K562 (cell line): ENCODE results near the gene SPNS2. TPM values are rescaled to one million over a fixed set of nuclear protein-coding genes. Genes with fewer than 3 reads are reported as not detected.

Experiments
- DNMT1 ChIP-seq: fragments of 450-650 bp; IDR thresholded peaks from 2 replicates; pipeline ENCODE4 v1.6.1; 2016; ENCODE audit warnings: antibody characterized with exemption, mild to moderate bottlenecking
- DPF2 ChIP-seq: fragments of 450-650 bp; IDR thresholded peaks from 2 replicates; pipeline ENCODE4 v1.6.1; 2016
- FOS ChIP-seq: IDR thresholded peaks from 3 replicates; pipeline ENCODE4 v1.6.1; 2011; ENCODE audit not compliant: insufficient read length; ENCODE audit errors: extremely low read depth
- GABPA ChIP-seq: fragments of 200-800 bp; sonication (Bioruptor generic); conservative IDR thresholded peaks from 2 replicates; pipeline ENCODE4 v1.6.1; 2016; ENCODE audit warnings: low read depth, missing genetic modification characterization, missing compliant biosample characterization
- KLF16 ChIP-seq: IDR thresholded peaks from 2 replicates; pipeline ENCODE4 v1.6.1; 2016; ENCODE audit warnings: antibody characterized with exemption
- L3MBTL2 ChIP-seq: fragments of 450-650 bp; IDR thresholded peaks from 2 replicates; pipeline ENCODE4 v1.6.1; 2016; ENCODE audit warnings: mild to moderate bottlenecking, moderate library complexity
- MTA3 ChIP-seq: fragments of 450-650 bp; formaldehyde crosslinking; IDR thresholded peaks from 2 replicates; pipeline ENCODE4 v1.6.1; 2017; ENCODE audit warnings: mild to moderate bottlenecking, borderline replicate concordance
- NCOR1 ChIP-seq: fragments of 450-650 bp; IDR thresholded peaks from 2 replicates; pipeline ENCODE4 v1.6.1; 2016; ENCODE audit warnings: mild to moderate bottlenecking, moderate library complexity
- NR1H2 ChIP-seq: sonication (generic); formaldehyde crosslinking; IDR thresholded peaks from 2 replicates; pipeline ENCODE4 v1.4.0; 2020; ENCODE audit warnings: mild to moderate bottlenecking, missing genetic modification reagents
- POLR2AphosphoS5 ChIP-seq: IDR thresholded peaks from 2 replicates; pipeline ENCODE4 v1.6.1; 2011; ENCODE audit warnings: mild to moderate bottlenecking, low read depth, low read length, moderate library complexity; ENCODE audit not compliant: control insufficient read depth, insufficient read depth
- RBM14 ChIP-seq: fragments of 200-400 bp; formaldehyde crosslinking; IDR thresholded peaks from 2 replicates; pipeline ENCODE4 v1.6.1; 2018; ENCODE audit warnings: low read depth, mild to moderate bottlenecking, low read length, moderate library complexity, borderline replicate concordance; ENCODE audit not compliant: insufficient read depth
- SAFB2 ChIP-seq: fragments of 200-400 bp; formaldehyde crosslinking; IDR thresholded peaks from 2 replicates; pipeline ENCODE4 v1.6.1; 2018; ENCODE audit warnings: borderline replicate concordance, low read length, low read depth, moderate library complexity; ENCODE audit not compliant: severe bottlenecking
- SMAD2 ChIP-seq: fragments of 150-350 bp; IDR thresholded peaks from 2 replicates; pipeline ENCODE4 v1.6.1; 2014; ENCODE audit warnings: low read depth, mild to moderate bottlenecking, low read length
- TCF7 ChIP-seq: sonication (generic); IDR thresholded peaks from 2 replicates; pipeline ENCODE4 v1.6.1; 2016; ENCODE audit warnings: antibody characterized with exemption, borderline replicate concordance
- TEAD1 ChIP-seq, 2 experiments: fragments of 450-650 bp in 1 of 2; sonication (generic) in 1 of 2; formaldehyde crosslinking; IDR thresholded peaks; 2 replicates each; pipeline versions ENCODE4 v1.4.0 to v1.8.0; 2020 to 2022; ENCODE audit warnings: mild to moderate bottlenecking in 2 of 2, missing genetic modification reagents in 1 of 2
- TGIF2 ChIP-seq: sonication (generic); formaldehyde crosslinking; IDR thresholded peaks from 2 replicates; pipeline ENCODE4 v1.8.1; 2022; ENCODE audit warnings: mild to moderate bottlenecking, missing genetic modification reagents, moderate library complexity
- ZKSCAN1 ChIP-seq: fragments of 150-350 bp; IDR thresholded peaks from 2 replicates; pipeline ENCODE4 v1.6.1; 2016; ENCODE audit warnings: low read depth, low read length
- ZNF143 ChIP-seq: sonication (generic); formaldehyde crosslinking; IDR thresholded peaks from 2 replicates; pipeline ENCODE4 v1.9.0; 2022; ENCODE audit warnings: mild to moderate bottlenecking, missing genetic modification reagents
- ZNF212 ChIP-seq: fragments of 450-650 bp; formaldehyde crosslinking; IDR thresholded peaks from 2 replicates; pipeline ENCODE4 v1.4.0; 2020; ENCODE audit warnings: mild to moderate bottlenecking
- ZNF696 ChIP-seq: fragments of 250-450 bp; sonication (Bioruptor Pico); conservative IDR thresholded peaks from 2 replicates; pipeline ENCODE4 v1.4.0; 2020; ENCODE audit warnings: mild to moderate bottlenecking, moderate library complexity
- polyA plus RNA-seq, 8 experiments: library from polyadenylated mRNA; depleted of rRNA in 4 of 8; stranded (reverse) in 5 of 8; unstranded in 3 of 8; fragments of >200 nt; fragmentation: Nextera tagmentation in 2 of 8; fragmentation: Illumina TruSeq in 1 of 8; extraction: Ambion mirVana in 2 of 8; extraction: Trizol in 1 of 8; gene quantifications; 2 replicates each; pipeline versions ENCODE4 v1.2.1 to v1.2.3, GENCODE V29; 2011 to 2014; ENCODE audit warnings: inconsistent platforms in 1 of 8, missing spikeins in 1 of 8
- total RNA-seq, 7 experiments: library from RNA; depleted of rRNA in 6 of 7; stranded (reverse); fragments of >200 nt in 6 of 7; fragmentation: Illumina TruSeq in 2 of 7; extraction: Trizol in 2 of 7; gene quantifications; 2 replicates each; pipeline versions ENCODE4 v1.2.1 to v1.2.3, GENCODE V29; 2011 to 2021; ENCODE audit warnings: low replicate concordance in 1 of 7
- TF ChIP-seq, protein P1 (sequence below): sonication (generic); formaldehyde crosslinking; IDR thresholded peaks from 2 replicates; pipeline ENCODE4 v1.8.0; 2022; ENCODE audit warnings: missing genetic modification reagents, mild to moderate bottlenecking, moderate library complexity, borderline replicate concordance
- TF ChIP-seq, protein P2 (sequence below): fragments of 450-650 bp; IDR thresholded peaks from 2 replicates; pipeline ENCODE4 v1.6.1; 2016
- TF ChIP-seq, protein P3 (sequence below): fragments of 450-650 bp; formaldehyde crosslinking; IDR thresholded peaks from 2 replicates; pipeline ENCODE4 v1.4.0; 2022; ENCODE audit warnings: missing genetic modification characterization
- TF ChIP-seq, protein P4 (sequence below), 2 experiments: fragments of 450-650 bp; conservative IDR thresholded peaks; 2 replicates each; pipeline ENCODE4 v1.6.1; 2017; ENCODE audit warnings: mild to moderate bottlenecking in 2 of 2, moderate library complexity in 2 of 2

Gene SPNS2
- total and polyA plus RNA-seq, 9 of the 15 experiments (the other 6 are each of a cell fraction or from before 2014, with no cell fraction given), result 0.06 TPM; not detected in 8

DNA sequence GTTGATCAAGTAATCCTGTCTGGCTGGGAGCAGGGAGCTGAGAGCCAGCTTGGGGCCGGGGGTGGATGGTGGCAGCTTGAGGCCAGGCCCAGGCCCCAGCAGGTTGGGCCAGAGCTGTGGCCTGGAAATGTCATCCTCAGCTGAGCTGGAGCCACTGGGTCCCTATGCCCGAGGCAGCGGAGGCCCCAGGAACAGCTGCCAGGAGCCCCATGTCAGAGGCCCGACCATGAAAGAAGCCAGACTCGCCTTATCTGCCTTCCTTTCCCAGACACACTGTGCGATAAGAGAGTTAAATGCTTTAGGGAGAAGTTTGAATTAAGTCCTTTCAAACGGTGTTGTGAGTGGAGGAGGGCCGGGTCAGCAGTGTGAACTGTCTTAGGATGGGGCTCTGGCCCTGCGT lies 89.1 kb downstream of the SPNS2 start (continued):
- TF ChIP-seq, protein P1, sequence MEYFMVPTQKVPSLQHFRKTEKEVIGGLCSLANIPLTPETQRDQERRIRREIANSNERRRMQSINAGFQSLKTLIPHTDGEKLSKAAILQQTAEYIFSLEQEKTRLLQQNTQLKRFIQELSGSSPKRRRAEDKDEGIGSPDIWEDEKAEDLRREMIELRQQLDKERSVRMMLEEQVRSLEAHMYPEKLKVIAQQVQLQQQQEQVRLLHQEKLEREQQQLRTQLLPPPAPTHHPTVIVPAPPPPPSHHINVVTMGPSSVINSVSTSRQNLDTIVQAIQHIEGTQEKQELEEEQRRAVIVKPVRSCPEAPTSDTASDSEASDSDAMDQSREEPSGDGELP, result peak; percentile 22; the same call in 1 of the 2 replicates
- TF ChIP-seq GABPA (tag) (no peak), TEAD1 (CRISPR knock-in tag; IDR thresholded peaks at IDR 0.05) (no peak), MTA3 (no peak), ZNF696 (CRISPR knock-in tag) (no peak), NR1H2 (CRISPR knock-in tag) (no peak), L3MBTL2 (no peak), KLF16 (peak; percentile 67; the same call in 1 of the 2 replicates), SMAD2 (no peak), DNMT1 (no peak), ZNF212 (no peak), TCF7 (no peak), ZNF143 (CRISPR knock-in tag) (no peak), NCOR1 (0 out of 2 replicates have a peak, but pooled peaks have one; percentile 22), TGIF2 (CRISPR knock-in tag) (no peak), POLR2AphosphoS5 (no peak), ZKSCAN1 (no peak), DPF2 (0 out of 2 replicates have a peak, but pooled peaks have one; percentile 19), SAFB2 (no peak), FOS (no peak), RBM14 (no peak)
- TF ChIP-seq, protein P2, sequence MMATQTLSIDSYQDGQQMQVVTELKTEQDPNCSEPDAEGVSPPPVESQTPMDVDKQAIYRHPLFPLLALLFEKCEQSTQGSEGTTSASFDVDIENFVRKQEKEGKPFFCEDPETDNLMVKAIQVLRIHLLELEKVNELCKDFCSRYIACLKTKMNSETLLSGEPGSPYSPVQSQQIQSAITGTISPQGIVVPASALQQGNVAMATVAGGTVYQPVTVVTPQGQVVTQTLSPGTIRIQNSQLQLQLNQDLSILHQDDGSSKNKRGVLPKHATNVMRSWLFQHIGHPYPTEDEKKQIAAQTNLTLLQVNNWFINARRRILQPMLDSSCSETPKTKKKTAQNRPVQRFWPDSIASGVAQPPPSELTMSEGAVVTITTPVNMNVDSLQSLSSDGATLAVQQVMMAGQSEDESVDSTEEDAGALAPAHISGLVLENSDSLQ, result 0 out of 2 replicates have a peak, but pooled peaks have one; percentile 30
- TF ChIP-seq, protein P3, sequence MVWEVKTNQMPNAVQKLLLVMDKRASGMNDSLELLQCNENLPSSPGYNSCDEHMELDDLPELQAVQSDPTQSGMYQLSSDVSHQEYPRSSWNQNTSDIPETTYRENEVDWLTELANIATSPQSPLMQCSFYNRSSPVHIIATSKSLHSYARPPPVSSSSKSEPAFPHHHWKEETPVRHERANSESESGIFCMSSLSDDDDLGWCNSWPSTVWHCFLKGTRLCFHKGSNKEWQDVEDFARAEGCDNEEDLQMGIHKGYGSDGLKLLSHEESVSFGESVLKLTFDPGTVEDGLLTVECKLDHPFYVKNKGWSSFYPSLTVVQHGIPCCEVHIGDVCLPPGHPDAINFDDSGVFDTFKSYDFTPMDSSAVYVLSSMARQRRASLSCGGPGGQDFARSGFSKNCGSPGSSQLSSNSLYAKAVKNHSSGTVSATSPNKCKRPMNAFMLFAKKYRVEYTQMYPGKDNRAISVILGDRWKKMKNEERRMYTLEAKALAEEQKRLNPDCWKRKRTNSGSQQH (CRISPR knock-in tag), result no peak
- TF ChIP-seq, protein P4, sequence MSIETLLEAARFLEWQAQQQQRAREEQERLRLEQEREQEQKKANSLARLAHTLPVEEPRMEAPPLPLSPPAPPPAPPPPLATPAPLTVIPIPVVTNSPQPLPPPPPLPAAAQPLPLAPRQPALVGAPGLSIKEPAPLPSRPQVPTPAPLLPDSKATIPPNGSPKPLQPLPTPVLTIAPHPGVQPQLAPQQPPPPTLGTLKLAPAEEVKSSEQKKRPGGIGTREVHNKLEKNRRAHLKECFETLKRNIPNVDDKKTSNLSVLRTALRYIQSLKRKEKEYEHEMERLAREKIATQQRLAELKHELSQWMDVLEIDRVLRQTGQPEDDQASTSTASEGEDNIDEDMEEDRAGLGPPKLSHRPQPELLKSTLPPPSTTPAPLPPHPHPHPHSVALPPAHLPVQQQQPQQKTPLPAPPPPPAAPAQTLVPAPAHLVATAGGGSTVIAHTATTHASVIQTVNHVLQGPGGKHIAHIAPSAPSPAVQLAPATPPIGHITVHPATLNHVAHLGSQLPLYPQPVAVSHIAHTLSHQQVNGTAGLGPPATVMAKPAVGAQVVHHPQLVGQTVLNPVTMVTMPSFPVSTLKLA (conservative IDR thresholded peaks at IDR 0.05), result no peak
